Hepatic stellate cell (primary cell): Measurements from ENCODE around the gene HSD17B11.
"Not testable (repeated sequence)": the region's sequence is repeated elsewhere in the genome, so short reads cannot be mapped to it uniquely, and the experiment has no call there.

Source experiments
- DNase-seq: peaks from one replicate; pipeline ENCODE4 v3.0.0; 2011; ENCODE audit warnings: low spot score

HSD17B11 gene

GRCh38 chr4:87305562-87305961 lies 85.4 kb downstream of the HSD17B11 start:
- no peak for DNase-seq

- DNase-seq, result no peak
Measured at GRCh38 chr4:87304745-87305432, 86.1 kb downstream of the HSD17B11 start.

- DNase-seq, result no peak
Measured at GRCh38 chr4:87299898-87300297, 91.1 kb downstream of the HSD17B11 start.

GRCh38 chr4:87298362-87298761 lies 92.6 kb downstream of the HSD17B11 start:
- no peak for DNase-seq

GRCh38 chr4:87294911-87295310 lies 96.1 kb downstream of the HSD17B11 start:
- DNase-seq, result not testable (repeated sequence)

GRCh38 chr4:87293889-87294288 lies 97.1 kb downstream of the HSD17B11 start:
- DNase-seq, result not testable (repeated sequence)

- DNase-seq, result no peak
Measured at GRCh38 chr4:87286970-87287369, 104.0 kb downstream of the HSD17B11 start.
